Nephron progenitor cell (in vitro differentiated cells): Measurements from ENCODE around the gene ALG9.
A peak's percentile ranks its signal among the peaks of the same experiment; 100 is the strongest.

Source experiments
- DNase-seq: peaks from one replicate; pipeline ENCODE4 v3.0.0; 2021
- H3K27ac Mint-ChIP-seq: 2 replicates; pipeline ENCODE4 v1.8.0; 2021; ENCODE audit warnings: mild to moderate bottlenecking, moderate library complexity, mixed read lengths
- H3K27me3 Mint-ChIP-seq: 2 replicates; pipeline ENCODE4 v1.8.0; 2021; ENCODE audit warnings: mild to moderate bottlenecking, low read depth, mixed read lengths; ENCODE audit not compliant: poor library complexity
- H3K36me3 Mint-ChIP-seq: 2 replicates; pipeline ENCODE4 v1.8.0; 2021; ENCODE audit warnings: low read depth, mixed read lengths
- H3K4me1 Mint-ChIP-seq: 2 replicates; pipeline ENCODE4 v1.8.0; 2021; ENCODE audit warnings: mixed read lengths
- H3K4me3 Mint-ChIP-seq: 2 replicates; pipeline ENCODE4 v1.8.0; 2021; ENCODE audit warnings: mild to moderate bottlenecking, moderate library complexity, mixed read lengths
- H3K9me3 Mint-ChIP-seq: 2 replicates; pipeline ENCODE4 v1.8.0; 2021; ENCODE audit warnings: mild to moderate bottlenecking, moderate library complexity, mixed read lengths
- TF ChIP-seq, protein P1 (sequence below): fragments of 200-600 bp; sonication (generic); IDR thresholded peaks from 2 replicates; pipeline ENCODE4 v1.5.0; 2021; ENCODE audit warnings: antibody characterized with exemption

Gene ALG9

DNA sequence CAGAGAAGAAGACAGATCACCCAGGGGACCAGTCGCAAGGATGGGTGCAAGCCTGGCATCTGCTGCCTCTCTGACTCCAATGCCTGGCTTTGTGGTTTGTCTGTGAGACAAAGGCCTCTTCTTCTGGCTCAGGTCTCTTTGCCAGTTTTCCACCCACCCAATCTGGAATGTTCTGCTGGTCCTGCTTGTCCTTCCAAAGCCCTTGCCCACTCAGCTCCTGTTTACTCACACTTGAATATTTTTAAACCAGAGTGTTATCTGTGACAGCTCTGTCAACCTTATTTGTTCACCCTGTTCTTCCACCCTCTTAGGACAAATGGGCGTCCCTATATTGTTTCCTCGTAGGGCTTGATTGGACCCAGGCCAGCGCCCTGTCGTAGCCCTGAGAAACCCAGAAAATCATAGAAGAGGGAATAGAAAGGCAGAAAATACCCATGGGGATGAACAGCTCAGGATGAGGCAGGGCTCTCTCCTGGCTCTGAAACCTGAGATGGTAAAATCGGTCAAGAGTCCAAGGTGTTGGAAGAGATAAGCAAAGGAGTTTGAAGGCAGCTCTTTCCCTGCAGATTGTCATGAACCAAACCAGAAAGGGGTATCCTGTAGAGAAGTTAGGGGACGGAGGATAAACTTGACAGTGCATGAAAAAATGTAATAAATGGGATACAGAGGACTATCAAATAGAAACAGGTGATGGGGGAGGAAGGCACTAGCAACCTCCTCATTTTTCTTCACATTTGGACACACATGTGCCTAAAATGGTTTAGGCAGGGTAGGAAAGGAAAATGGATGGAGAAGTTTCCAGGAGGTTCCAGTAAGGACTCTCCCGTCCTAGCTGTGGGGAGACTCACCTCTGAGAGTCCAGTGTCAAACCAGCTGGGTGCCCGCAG lies 39.5 kb upstream of the ALG9 start:
- Mint-ChIP-seq H3K36me3 (no peaks in the 10 kb centered on the region), H3K27me3 (peaks cover 9% of the 10 kb centered on the region), H3K4me3 (peak overlapping the region; percentile 37), H3K27ac (no peak overlapping the region), H3K9me3 (no peaks in the 10 kb centered on the region), H3K4me1 (peaks cover 32% of the 10 kb centered on the region)
- no peak for DNase-seq
- TF ChIP-seq, protein P1, sequence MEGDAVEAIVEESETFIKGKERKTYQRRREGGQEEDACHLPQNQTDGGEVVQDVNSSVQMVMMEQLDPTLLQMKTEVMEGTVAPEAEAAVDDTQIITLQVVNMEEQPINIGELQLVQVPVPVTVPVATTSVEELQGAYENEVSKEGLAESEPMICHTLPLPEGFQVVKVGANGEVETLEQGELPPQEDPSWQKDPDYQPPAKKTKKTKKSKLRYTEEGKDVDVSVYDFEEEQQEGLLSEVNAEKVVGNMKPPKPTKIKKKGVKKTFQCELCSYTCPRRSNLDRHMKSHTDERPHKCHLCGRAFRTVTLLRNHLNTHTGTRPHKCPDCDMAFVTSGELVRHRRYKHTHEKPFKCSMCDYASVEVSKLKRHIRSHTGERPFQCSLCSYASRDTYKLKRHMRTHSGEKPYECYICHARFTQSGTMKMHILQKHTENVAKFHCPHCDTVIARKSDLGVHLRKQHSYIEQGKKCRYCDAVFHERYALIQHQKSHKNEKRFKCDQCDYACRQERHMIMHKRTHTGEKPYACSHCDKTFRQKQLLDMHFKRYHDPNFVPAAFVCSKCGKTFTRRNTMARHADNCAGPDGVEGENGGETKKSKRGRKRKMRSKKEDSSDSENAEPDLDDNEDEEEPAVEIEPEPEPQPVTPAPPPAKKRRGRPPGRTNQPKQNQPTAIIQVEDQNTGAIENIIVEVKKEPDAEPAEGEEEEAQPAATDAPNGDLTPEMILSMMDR: no peak

DNA sequence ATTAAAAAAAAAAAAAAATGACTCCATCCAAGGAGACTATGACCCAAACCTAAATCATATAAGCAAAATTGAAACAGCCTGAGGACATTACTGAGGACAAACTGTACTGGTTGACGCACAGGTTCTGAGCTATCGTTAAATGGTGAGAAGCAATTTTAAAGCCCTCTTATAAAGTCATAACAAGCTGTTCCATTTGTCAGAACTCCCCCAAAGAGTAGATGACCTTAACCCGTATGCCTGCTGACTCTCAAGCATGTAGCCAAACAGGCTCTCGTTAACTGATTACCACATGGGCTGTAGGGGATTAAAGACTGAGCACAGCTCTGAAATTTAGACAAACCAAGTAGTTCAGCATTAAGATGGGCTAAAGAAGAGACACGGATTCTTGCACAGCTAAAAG lies 38.0 kb upstream of the ALG9 start:
- TF ChIP-seq, protein P1: no peak
- Mint-ChIP-seq H3K27ac (no peak overlapping the region), H3K4me1 (peaks cover 32% of the 10 kb centered on the region), H3K9me3 (peaks cover 9% of the 10 kb centered on the region), H3K36me3 (peaks cover 12% of the 10 kb centered on the region), H3K27me3 (peaks cover under 1% of the 10 kb centered on the region), H3K4me3 (no peak overlapping the region)
- DNase-seq: no peak

DNA sequence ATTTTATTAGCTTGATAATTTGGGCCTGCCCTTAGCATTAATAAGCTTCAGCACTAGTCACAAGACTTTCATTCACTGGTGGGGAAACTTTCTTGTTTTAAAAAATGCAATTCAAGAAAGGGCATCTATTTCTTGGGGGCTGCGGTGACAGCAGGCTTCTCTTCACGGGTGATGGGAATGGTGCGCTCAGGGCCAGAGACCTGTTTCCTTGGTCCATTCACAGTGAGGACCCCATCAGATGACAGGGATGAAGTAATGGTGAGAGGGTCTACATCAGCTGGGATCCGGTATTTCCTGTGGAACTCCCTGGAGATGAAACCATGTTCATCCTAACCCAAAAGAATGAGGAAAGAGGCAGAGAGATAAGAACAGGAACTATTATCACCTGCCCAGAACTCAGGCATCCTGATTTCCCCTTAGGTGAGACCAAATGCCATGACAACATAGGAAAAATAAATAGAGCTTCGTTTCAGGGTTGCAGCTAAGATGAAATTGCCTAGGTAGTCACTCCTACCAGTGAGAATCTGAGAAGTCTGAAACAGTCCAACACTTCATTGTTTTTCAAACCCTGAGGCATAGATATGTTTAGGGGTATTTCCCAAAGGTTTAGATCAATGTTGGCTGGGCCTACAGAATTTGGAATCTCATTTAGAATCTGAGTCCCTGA lies 37.4 kb upstream of the ALG9 start:
- Mint-ChIP-seq H3K4me3 (no peak overlapping the region), H3K4me1 (peaks cover 28% of the 10 kb centered on the region), H3K9me3 (peaks cover 9% of the 10 kb centered on the region), H3K27me3 (no peaks in the 10 kb centered on the region), H3K36me3 (peaks cover 12% of the 10 kb centered on the region), H3K27ac (no peak overlapping the region)
- TF ChIP-seq, protein P1: no peak
- DNase-seq: no peak

DNA sequence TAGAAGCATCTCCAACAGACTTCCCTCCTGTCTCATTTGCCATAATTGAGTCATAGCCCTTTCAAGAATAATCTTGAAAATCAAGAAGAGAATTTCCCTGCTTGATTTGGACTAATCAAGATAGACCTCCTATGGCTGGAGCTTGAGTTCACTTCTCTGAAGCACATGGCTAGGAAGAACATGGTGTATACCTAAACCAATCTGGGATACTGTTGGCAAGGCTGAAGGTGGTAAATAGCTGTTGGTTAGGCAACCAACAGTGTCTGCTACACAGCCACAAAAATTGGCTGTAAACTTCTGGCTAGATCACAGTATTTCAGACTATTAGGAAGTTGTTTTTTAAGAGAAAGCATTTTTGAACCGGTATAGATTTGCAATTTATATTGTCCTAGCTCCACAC lies 35.3 kb upstream of the ALG9 start:
- peaks cover 4% of the 10 kb centered on the region for H3K27me3 Mint-ChIP-seq
- peaks cover 12% of the 10 kb centered on the region for H3K4me1 Mint-ChIP-seq
- TF ChIP-seq, protein P1: no peak

DNA sequence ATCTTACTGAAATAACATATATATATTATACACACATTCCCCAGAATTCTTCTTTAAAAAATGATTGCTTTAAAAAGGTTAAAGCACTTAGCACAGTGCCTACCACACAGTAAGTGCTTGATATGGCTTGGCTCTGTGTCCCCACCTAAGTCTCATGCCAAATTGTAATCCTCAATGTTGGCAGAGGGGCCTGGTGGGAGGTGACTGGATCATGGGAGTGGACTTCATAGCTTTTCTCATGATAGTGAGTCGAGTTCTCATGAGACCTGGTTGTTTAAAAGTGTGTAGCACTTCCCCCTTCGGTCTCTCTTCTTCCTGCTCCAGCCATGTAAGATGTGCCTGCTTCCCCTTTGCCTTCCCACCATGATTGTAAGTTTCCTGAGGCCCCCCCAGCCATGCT lies 34.0 kb upstream of the ALG9 start:
- H3K36me3 Mint-ChIP-seq: peaks cover 16% of the 10 kb centered on the region
- H3K27me3 Mint-ChIP-seq: peaks cover 4% of the 10 kb centered on the region
- TF ChIP-seq, protein P1: no peak
- no peaks in the 10 kb centered on the region for H3K4me1 Mint-ChIP-seq
- no peak overlapping the region for H3K4me3 Mint-ChIP-seq
- no peak overlapping the region for H3K27ac Mint-ChIP-seq
- DNase-seq: no peak
- peaks cover 9% of the 10 kb centered on the region for H3K9me3 Mint-ChIP-seq

More for the DNA sequence above, 35.3 kb upstream of the ALG9 start:
- H3K9me3 Mint-ChIP-seq: peaks cover 9% of the 10 kb centered on the region
- H3K4me3 Mint-ChIP-seq: no peak overlapping the region
- peaks cover 16% of the 10 kb centered on the region for H3K36me3 Mint-ChIP-seq
- no peak overlapping the region for H3K27ac Mint-ChIP-seq
- no peak for DNase-seq
